ENCODE results near the gene KLF17. TPM values are rescaled to one million over a fixed set of nuclear protein-coding genes. Genes with fewer than 3 reads are reported as not detected.

KLF17 gene
- under 0.01 TPM in 1 of 2 replicates, not detected in the other for total RNA-seq

GRCh38 chr1:44118682-44119081 is at the start of gene KLF17:
Gene KLF17 (plus strand): TSS chr1:44118821. CDS start chr1:44118908, 87 bp downstream.

GRCh38 chr1:44141531-44141930 is 22.9 kb downstream of the KLF17 start, which contains the start of gene KLF18:
Gene KLF18 (minus strand): TSS chr1:44141631. CDS start chr1:44141631, 0 bp downstream.

Other genes starting within 250 kb of the KLF17 start
- gene ARTN, start 185.0 kb upstream of the KLF17 start, total RNA-seq: not detected in 2 replicates
- 23.7 and 26.2 TPM in 2 replicates for gene IPO13, start 171.9 kb upstream of the KLF17 start, total RNA-seq
- 16.5 and 49.0 TPM in 2 replicates for gene DPH2, start 148.8 kb upstream of the KLF17 start, total RNA-seq
- gene ATP6V0B, start 143.9 kb upstream of the KLF17 start, total RNA-seq: 126 and 144 TPM in 2 replicates
- gene B4GALT2, start 139.6 kb upstream of the KLF17 start, total RNA-seq: 134 and 142 TPM in 2 replicates
- 3.7 and 6.0 TPM in 2 replicates for gene CCDC24, start 127.2 kb upstream of the KLF17 start, total RNA-seq
- 3.9 and 5.5 TPM in 2 replicates for gene SLC6A9, start 87.4 kb upstream of the KLF17 start, total RNA-seq
- not detected in 2 replicates for gene KLF18, start 22.8 kb downstream of the KLF17 start, total RNA-seq
- 38.1 and 49.1 TPM in 2 replicates for gene DMAP1, start 94.7 kb downstream of the KLF17 start, total RNA-seq
- gene ERI3, start 236.4 kb downstream of the KLF17 start, total RNA-seq: 64.9 and 74.4 TPM in 2 replicates

Measured in myometrial cell (primary cell).